GM06990 (cell line): Measurements from ENCODE around the gene PROSER3.
"Not testable (repeated sequence)": the region's sequence is repeated elsewhere in the genome, so short reads cannot be mapped to it uniquely, and the experiment has no call there.

Experiments used
- DNase-seq: peaks from one replicate; pipeline ENCODE4 v3.0.0-alpha.2; 2011; ENCODE audit not compliant: insufficient read length; ENCODE audit errors: extremely low read depth
- H3K27me3 ChIP-seq: replicated peaks from 2 replicates; pipeline ENCODE4 v1.6.0; 2011; ENCODE audit warnings: low read length; ENCODE audit not compliant: control insufficient read depth, insufficient read depth
- H3K36me3 ChIP-seq: 2 replicates; pipeline ENCODE4 v1.5.1; 2011; ENCODE audit warnings: low read length; ENCODE audit not compliant: control insufficient read depth, insufficient read depth
- H3K4me3 ChIP-seq: replicated peaks from 2 replicates; pipeline ENCODE4 v1.5.1; 2011; ENCODE audit warnings: low read depth, mild to moderate bottlenecking, control low read depth, low read length
- CTCF ChIP-seq: IDR thresholded peaks from 2 replicates; pipeline ENCODE4 v1.5.1; 2011; ENCODE audit warnings: low read length, control low read depth, mild to moderate bottlenecking, inconsistent platforms; ENCODE audit not compliant: insufficient read depth, poor library complexity, severe bottlenecking

The PROSER3 gene

GRCh38 chr19:35767288-35768081 is 9.5 kb downstream of the PROSER3 start:
- no peak for DNase-seq
- peaks cover 11% of the 10 kb centered on the region for H3K36me3 ChIP-seq
- no peak overlapping the region for H3K4me3 ChIP-seq
- no peaks in the 10 kb centered on the region for H3K27me3 ChIP-seq
- no peak for TF ChIP-seq CTCF

GRCh38 chr19:35768082-35768421 is 10.1 kb downstream of the PROSER3 start:
- Histone ChIP-seq H3K36me3 (peaks cover 11% of the 10 kb centered on the region), H3K27me3 (no peaks in the 10 kb centered on the region), H3K4me3 (no peak overlapping the region)
- no peak for TF ChIP-seq CTCF
- DNase-seq: no peak

- not testable (repeated sequence) for DNase-seq
Measured at GRCh38 chr19:35772362-35772761, 14.4 kb downstream of the PROSER3 start.

GRCh38 chr19:35773020-35773806 is 15.2 kb downstream of the PROSER3 start:
- DNase-seq: no peak
- peaks cover 3% of the 10 kb centered on the region for H3K36me3 ChIP-seq
- TF ChIP-seq CTCF: no peak
- no peaks in the 10 kb centered on the region for H3K27me3 ChIP-seq
- no peak overlapping the region for H3K4me3 ChIP-seq

More at GRCh38 chr19:35772362-35772761, 14.4 kb downstream of the PROSER3 start:
- H3K4me3 ChIP-seq, H3K27me3 ChIP-seq, H3K36me3 ChIP-seq: not testable (repeated sequence)

GRCh38 chr19:35774274-35775045 is 16.5 kb downstream of the PROSER3 start:
- Histone ChIP-seq H3K27me3 (no peaks in the 10 kb centered on the region), H3K4me3 (peak overlapping the region; percentile 45), H3K36me3 (no peaks in the 10 kb centered on the region; the same call in 1 of the 2 replicates)
- no peak for TF ChIP-seq CTCF
- no peak for DNase-seq

- H3K4me3 ChIP-seq: peak overlapping the region; percentile 45
- H3K27me3 ChIP-seq: no peaks in the 10 kb centered on the region
- H3K36me3 ChIP-seq: no peaks in the 10 kb centered on the region; the same call in 1 of the 2 replicates
- no peak for TF ChIP-seq CTCF
- no peak for DNase-seq
Measured at GRCh38 chr19:35775046-35775297, 17.0 kb downstream of the PROSER3 start.
